ENCODE data around the gene LRP4. TPM values are rescaled to one million over a fixed set of nuclear protein-coding genes. Genes with fewer than 3 reads are reported as not detected.
"Not testable (repeated sequence)": the region's sequence is repeated elsewhere in the genome, so short reads cannot be mapped to it uniquely, and the experiment has no call there.

Gene LRP4
- polyA plus RNA-seq, 1 donor from 2014 or later = not detected

DNA sequence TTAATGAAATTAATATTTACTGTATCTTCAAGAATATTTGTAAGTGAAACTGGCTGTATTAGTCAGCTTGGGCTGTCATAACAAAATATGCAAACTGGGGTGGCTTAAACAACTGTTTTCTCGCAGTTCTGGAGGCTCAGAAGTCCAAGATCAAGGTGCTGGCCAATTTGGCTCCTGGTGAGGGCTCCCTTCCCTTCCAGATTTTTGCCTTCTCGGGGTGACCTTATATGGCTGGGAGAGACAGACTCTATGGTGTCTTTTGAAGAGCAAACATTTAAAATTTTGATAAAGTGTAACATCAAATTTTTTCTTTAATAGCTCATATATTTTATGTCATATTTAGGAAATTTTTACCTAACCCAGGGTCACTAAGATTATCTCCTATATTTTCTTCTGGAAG is 48.4 kb upstream of the LRP4 start:
- Histone ChIP-seq H2AFZ (ENCODE audit: low read depth, low read length) (no peak overlapping the region), H3K9ac (ENCODE audit: low read length) (no peak overlapping the region), H3K79me2 (replicated peaks; ENCODE audit: insufficient read depth, low read length) (no peaks in the 10 kb centered on the region), H3K36me3 (ENCODE audit: insufficient read depth, low read length) (no peaks in the 10 kb centered on the region), H3K9me3 (ENCODE audit: low read length) (no peaks in the 10 kb centered on the region), H3K9me2 (ENCODE audit: insufficient read depth, low read length) (no peaks in the 10 kb centered on the region), H3K4me2 (ENCODE audit: low read length) (no peak overlapping the region), H4K20me1 (ENCODE audit: insufficient read depth) (no peaks in the 10 kb centered on the region), H3K27me3 (ENCODE audit: insufficient read depth, low read depth, low read length) (no peaks in the 10 kb centered on the region), H3F3A (ENCODE audit: insufficient read depth, low read length, poor library complexity, severe bottlenecking) (no peaks in the 10 kb centered on the region), H3K27ac (ENCODE audit: low read length) (no peak overlapping the region), H3K4me3 (ENCODE audit: low read length) (no peak overlapping the region)
- TF ChIP-seq SMC3 (conservative IDR thresholded peaks at IDR 0.05; ENCODE audit: poor library complexity) (no peak), EP300 (conservative IDR thresholded peaks at IDR 0.05; ENCODE audit: poor library complexity, severe bottlenecking) (no peak), RAD21 (conservative IDR thresholded peaks at IDR 0.05) (no peak), MXI1 (conservative IDR thresholded peaks at IDR 0.05; ENCODE audit: poor library complexity, severe bottlenecking) (no peak), TAF1 (IDR thresholded peaks at IDR 0.05; ENCODE audit: low read depth) (no peak), EZH2 (IDR thresholded peaks at IDR 0.05; ENCODE audit: borderline replicate concordance, insufficient read depth, low read length, poor library complexity, severe bottlenecking) (no peak), POLR2AphosphoS5 (IDR thresholded peaks at IDR 0.05) (no peak)
- TF ChIP-seq, protein P1, sequence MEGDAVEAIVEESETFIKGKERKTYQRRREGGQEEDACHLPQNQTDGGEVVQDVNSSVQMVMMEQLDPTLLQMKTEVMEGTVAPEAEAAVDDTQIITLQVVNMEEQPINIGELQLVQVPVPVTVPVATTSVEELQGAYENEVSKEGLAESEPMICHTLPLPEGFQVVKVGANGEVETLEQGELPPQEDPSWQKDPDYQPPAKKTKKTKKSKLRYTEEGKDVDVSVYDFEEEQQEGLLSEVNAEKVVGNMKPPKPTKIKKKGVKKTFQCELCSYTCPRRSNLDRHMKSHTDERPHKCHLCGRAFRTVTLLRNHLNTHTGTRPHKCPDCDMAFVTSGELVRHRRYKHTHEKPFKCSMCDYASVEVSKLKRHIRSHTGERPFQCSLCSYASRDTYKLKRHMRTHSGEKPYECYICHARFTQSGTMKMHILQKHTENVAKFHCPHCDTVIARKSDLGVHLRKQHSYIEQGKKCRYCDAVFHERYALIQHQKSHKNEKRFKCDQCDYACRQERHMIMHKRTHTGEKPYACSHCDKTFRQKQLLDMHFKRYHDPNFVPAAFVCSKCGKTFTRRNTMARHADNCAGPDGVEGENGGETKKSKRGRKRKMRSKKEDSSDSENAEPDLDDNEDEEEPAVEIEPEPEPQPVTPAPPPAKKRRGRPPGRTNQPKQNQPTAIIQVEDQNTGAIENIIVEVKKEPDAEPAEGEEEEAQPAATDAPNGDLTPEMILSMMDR (IDR thresholded peaks at IDR 0.05; ENCODE audit: poor library complexity, severe bottlenecking) = no peak
- TF ChIP-seq, protein P2, sequence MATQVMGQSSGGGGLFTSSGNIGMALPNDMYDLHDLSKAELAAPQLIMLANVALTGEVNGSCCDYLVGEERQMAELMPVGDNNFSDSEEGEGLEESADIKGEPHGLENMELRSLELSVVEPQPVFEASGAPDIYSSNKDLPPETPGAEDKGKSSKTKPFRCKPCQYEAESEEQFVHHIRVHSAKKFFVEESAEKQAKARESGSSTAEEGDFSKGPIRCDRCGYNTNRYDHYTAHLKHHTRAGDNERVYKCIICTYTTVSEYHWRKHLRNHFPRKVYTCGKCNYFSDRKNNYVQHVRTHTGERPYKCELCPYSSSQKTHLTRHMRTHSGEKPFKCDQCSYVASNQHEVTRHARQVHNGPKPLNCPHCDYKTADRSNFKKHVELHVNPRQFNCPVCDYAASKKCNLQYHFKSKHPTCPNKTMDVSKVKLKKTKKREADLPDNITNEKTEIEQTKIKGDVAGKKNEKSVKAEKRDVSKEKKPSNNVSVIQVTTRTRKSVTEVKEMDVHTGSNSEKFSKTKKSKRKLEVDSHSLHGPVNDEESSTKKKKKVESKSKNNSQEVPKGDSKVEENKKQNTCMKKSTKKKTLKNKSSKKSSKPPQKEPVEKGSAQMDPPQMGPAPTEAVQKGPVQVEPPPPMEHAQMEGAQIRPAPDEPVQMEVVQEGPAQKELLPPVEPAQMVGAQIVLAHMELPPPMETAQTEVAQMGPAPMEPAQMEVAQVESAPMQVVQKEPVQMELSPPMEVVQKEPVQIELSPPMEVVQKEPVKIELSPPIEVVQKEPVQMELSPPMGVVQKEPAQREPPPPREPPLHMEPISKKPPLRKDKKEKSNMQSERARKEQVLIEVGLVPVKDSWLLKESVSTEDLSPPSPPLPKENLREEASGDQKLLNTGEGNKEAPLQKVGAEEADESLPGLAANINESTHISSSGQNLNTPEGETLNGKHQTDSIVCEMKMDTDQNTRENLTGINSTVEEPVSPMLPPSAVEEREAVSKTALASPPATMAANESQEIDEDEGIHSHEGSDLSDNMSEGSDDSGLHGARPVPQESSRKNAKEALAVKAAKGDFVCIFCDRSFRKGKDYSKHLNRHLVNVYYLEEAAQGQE (IDR thresholded peaks at IDR 0.05; ENCODE audit: borderline replicate concordance) = no peak

DNA sequence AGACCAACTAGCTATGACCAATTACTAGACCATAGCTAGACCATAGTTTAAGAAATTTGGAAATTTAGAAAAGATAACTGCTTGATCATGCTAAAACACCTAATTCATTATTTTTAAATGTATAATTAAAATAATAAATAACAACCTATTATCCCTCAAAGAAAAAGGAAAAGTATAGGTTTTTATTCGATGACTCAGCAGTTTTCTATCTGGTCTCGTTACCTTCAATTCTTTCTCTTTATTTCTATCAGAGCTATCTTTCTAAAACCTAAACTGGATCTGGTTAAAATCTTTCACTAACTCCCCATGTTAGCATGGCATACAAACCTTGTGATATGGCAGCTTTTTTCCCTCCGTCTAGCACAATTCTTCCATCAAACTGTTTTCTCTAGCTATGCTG is 45.5 kb upstream of the LRP4 start:
- H3K79me2 ChIP-seq (replicated peaks; ENCODE audit: insufficient read depth, low read length) = no peaks in the 10 kb centered on the region
- no peak overlapping the region for H3K9ac ChIP-seq (ENCODE audit: low read length)
- H3K9me2 ChIP-seq (ENCODE audit: insufficient read depth, low read length) = no peaks in the 10 kb centered on the region
- no peaks in the 10 kb centered on the region for H3K36me3 ChIP-seq (ENCODE audit: insufficient read depth, low read length)
- TF ChIP-seq SMC3 (conservative IDR thresholded peaks at IDR 0.05; ENCODE audit: poor library complexity) (no peak), RAD21 (conservative IDR thresholded peaks at IDR 0.05) (no peak), TAF1 (IDR thresholded peaks at IDR 0.05; ENCODE audit: low read depth) (no peak), EZH2 (IDR thresholded peaks at IDR 0.05; ENCODE audit: borderline replicate concordance, insufficient read depth, low read length, poor library complexity, severe bottlenecking) (no peak), EP300 (conservative IDR thresholded peaks at IDR 0.05; ENCODE audit: poor library complexity, severe bottlenecking) (no peak), POLR2AphosphoS5 (IDR thresholded peaks at IDR 0.05) (no peak), MXI1 (conservative IDR thresholded peaks at IDR 0.05; ENCODE audit: poor library complexity, severe bottlenecking) (no peak)
- TF ChIP-seq, protein P2 (IDR thresholded peaks at IDR 0.05; ENCODE audit: borderline replicate concordance) = no peak
- TF ChIP-seq, protein P1 (IDR thresholded peaks at IDR 0.05; ENCODE audit: poor library complexity, severe bottlenecking) = no peak
- no peak overlapping the region for H3K27ac ChIP-seq (ENCODE audit: low read length)
- no peak overlapping the region for H3K4me2 ChIP-seq (ENCODE audit: low read length)
- no peak overlapping the region for H3K4me3 ChIP-seq (ENCODE audit: low read length)
- no peaks in the 10 kb centered on the region for H3K27me3 ChIP-seq (ENCODE audit: insufficient read depth, low read depth, low read length)
- no peak overlapping the region for H2AFZ ChIP-seq (ENCODE audit: low read depth, low read length)
- no peaks in the 10 kb centered on the region for H3F3A ChIP-seq (ENCODE audit: insufficient read depth, low read length, poor library complexity, severe bottlenecking)
- no peaks in the 10 kb centered on the region for H4K20me1 ChIP-seq (ENCODE audit: insufficient read depth)
- no peaks in the 10 kb centered on the region for H3K9me3 ChIP-seq (ENCODE audit: low read length)

DNA sequence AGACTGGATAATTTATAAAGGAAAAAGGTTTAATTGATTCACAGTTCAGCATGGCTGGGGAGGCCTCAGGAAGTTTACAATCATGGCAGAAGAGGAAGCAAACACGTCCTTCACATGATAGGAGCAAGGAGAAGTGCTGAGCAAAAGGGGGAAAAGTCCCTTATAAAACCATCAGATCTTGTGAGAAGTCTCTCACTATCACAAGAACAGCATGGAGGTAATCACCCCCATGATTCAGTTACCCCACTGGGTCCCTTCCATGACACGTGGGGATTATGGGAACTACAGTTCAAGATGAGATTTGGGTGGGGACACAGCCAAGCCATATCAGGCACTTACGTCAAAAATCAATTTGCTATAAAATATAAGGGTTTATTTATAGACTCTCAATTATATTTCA is 43.5 kb upstream of the LRP4 start:
- not testable (repeated sequence) for H3K27ac ChIP-seq (ENCODE audit: low read length)

More for the DNA sequence above, 43.5 kb upstream of the LRP4 start:
- not testable (repeated sequence) for H3K79me2 ChIP-seq (replicated peaks; ENCODE audit: insufficient read depth, low read length); H3K9me2 ChIP-seq (ENCODE audit: insufficient read depth, low read length); H3K9me3 ChIP-seq (ENCODE audit: low read length); H3K4me3 ChIP-seq (ENCODE audit: low read length); H3K27me3 ChIP-seq (ENCODE audit: insufficient read depth, low read depth, low read length); H4K20me1 ChIP-seq (ENCODE audit: insufficient read depth); H3K36me3 ChIP-seq (ENCODE audit: insufficient read depth, low read length); H3K9ac ChIP-seq (ENCODE audit: low read length); H3F3A ChIP-seq (ENCODE audit: insufficient read depth, low read length, poor library complexity, severe bottlenecking); H2AFZ ChIP-seq (ENCODE audit: low read depth, low read length); H3K4me2 ChIP-seq (ENCODE audit: low read length)
